RWPE2 (cell line): ENCODE data around the gene C1QTNF5.

Experiments used
- ATAC-seq: fragments of 200-7000 bp; cut with Tn5 transposase; 3 replicates; pipeline ENCODE4 v1.9.1; 2021; ENCODE audit warnings: low read depth
- DNase-seq: peaks from one replicate; pipeline ENCODE4 v3.0.0-alpha.2; 2020; ENCODE audit warnings: low spot score
- H3K27ac ChIP-seq: fragments of 450-650 bp; 2 replicates; pipeline ENCODE4 v1.5.1; 2017; ENCODE audit warnings: mild to moderate bottlenecking; ENCODE audit not compliant: poor library complexity, severe bottlenecking
- H3K27me3 ChIP-seq: fragments of 250-450 bp; sonication (Bioruptor Pico); 2 replicates; pipeline ENCODE4 v1.5.1; 2021; ENCODE audit warnings: mild to moderate bottlenecking, moderate library complexity; ENCODE audit not compliant: insufficient read depth, poor library complexity, severe bottlenecking
- H3K36me3 ChIP-seq: fragments of 250-450 bp; sonication (Bioruptor Pico); 2 replicates; pipeline ENCODE4 v1.5.1; 2020; ENCODE audit warnings: low read depth, mild to moderate bottlenecking, moderate library complexity
- H3K4me1 ChIP-seq: fragments of 250-450 bp; sonication (Bioruptor Pico); 2 replicates; pipeline ENCODE4 v1.5.1; 2021; ENCODE audit warnings: mild to moderate bottlenecking, moderate library complexity; ENCODE audit not compliant: insufficient read depth, poor library complexity, severe bottlenecking
- H3K4me3 ChIP-seq: fragments of 250-450 bp; sonication (Bioruptor Pico); 2 replicates; pipeline ENCODE4 v1.5.1; 2021; ENCODE audit warnings: mild to moderate bottlenecking, moderate library complexity; ENCODE audit not compliant: severe bottlenecking
- H3K9me3 ChIP-seq: fragments of 250-450 bp; sonication (Bioruptor Pico); 2 replicates; pipeline ENCODE4 v1.5.1; 2021; ENCODE audit warnings: mild to moderate bottlenecking, moderate library complexity; ENCODE audit not compliant: severe bottlenecking
- CTCF ChIP-seq: fragments of 450-650 bp; IDR thresholded peaks from one replicate; pipeline ENCODE4 v1.5.1; 2017; ENCODE audit warnings: mild to moderate bottlenecking, moderate library complexity; ENCODE audit not compliant: poor library complexity, severe bottlenecking

Gene C1QTNF5

DNA sequence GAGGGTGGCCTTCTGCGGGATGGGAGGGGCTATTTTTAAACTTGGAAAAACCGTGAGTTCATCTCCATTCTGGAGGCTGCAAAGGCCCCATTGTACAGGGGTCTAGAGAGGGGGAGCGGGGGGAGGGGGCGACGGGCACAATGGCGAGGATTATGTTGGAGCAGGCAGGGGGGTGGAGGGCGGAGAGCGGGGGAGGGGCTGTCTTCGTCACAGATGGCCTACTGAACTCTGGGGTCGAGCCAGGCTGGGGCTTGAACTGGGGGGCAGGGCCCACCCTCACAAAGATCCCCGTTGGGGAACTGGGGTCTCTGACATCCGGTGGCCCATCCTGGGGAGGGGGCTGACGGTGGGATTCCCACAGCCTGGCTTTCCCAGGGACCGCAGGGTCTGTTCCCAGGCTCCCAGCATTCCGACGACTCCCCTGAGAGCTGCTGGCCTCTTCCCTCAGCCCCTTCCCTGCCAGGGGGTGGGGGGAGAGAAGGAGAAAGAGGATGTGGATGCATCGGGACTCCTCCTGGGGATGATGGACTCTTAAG, 20.4 kb downstream of the C1QTNF5 start:
- no peak for TF ChIP-seq CTCF
- ATAC-seq (no peak), DNase-seq (no peak)
- Histone ChIP-seq H3K27ac (no peak overlapping the region), H3K4me3 (no peak overlapping the region), H3K9me3 (no peaks in the 10 kb centered on the region), H3K36me3 (no peaks in the 10 kb centered on the region), H3K27me3 (no peaks in the 10 kb centered on the region), H3K4me1 (peaks cover 13% of the 10 kb centered on the region)

DNA sequence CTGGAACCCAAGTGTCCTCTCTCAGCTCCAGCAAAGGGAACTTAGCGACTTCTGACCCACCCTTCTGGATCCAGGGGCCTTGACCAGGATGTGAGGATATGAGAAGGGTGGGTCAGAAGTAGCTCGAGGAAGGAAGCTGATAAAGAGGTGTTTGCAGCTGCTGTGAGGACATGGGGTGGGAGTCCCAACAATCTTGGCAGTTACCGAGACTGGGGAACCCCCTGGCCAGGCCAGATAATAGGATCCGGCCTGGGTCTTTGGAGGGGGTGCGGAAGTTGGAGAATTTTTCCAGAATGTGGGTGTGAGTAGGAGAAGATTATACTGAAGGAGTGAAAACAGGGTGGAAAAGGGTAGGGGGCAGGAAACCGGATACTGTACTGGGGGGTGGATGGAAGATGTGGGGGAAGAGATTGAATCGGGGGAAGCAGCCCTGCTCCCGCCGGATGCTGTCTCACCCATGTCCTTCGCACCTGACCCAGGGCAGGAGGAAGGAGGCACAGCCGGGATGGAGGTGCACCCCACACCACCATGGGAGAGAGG, 20.9 kb downstream of the C1QTNF5 start:
- Histone ChIP-seq H3K9me3 (no peaks in the 10 kb centered on the region), H3K27ac (no peak overlapping the region), H3K4me1 (peaks cover 13% of the 10 kb centered on the region), H3K4me3 (no peak overlapping the region), H3K36me3 (no peaks in the 10 kb centered on the region), H3K27me3 (no peaks in the 10 kb centered on the region)
- no peak for TF ChIP-seq CTCF
- ATAC-seq, result no peak
- DNase-seq, result no peak

GRCh38 chr11:119319136-119319699, 21.5 kb downstream of the C1QTNF5 start:
- no peak overlapping the region for H3K4me3 ChIP-seq
- no peaks in the 10 kb centered on the region for H3K27me3 ChIP-seq
- peak overlapping the region; percentile 57 for H3K27ac ChIP-seq
- TF ChIP-seq CTCF, result no peak
- peaks cover 13% of the 10 kb centered on the region for H3K4me1 ChIP-seq
- no peaks in the 10 kb centered on the region for H3K36me3 ChIP-seq
- no peaks in the 10 kb centered on the region for H3K9me3 ChIP-seq
- DNase-seq (no peak), ATAC-seq (no peak)

GRCh38 chr11:119318240-119319135, 22.2 kb downstream of the C1QTNF5 start:
- no peak for TF ChIP-seq CTCF
- peak overlapping the region; percentile 57 for H3K27ac ChIP-seq
- no peak overlapping the region for H3K4me3 ChIP-seq
- DNase-seq (no peak), ATAC-seq (peak; percentile 20; the same call in 2 of the 3 replicates)
- peaks cover 13% of the 10 kb centered on the region for H3K4me1 ChIP-seq
- H3K27me3 ChIP-seq, result no peaks in the 10 kb centered on the region
- no peaks in the 10 kb centered on the region for H3K9me3 ChIP-seq
- peaks cover 3% of the 10 kb centered on the region; the same call in 1 of the 2 replicates for H3K36me3 ChIP-seq
